Activated gamma-delta T cell treated with anti-CD3 and anti-CD28 coated beads, Interleukin-2, amount 50 U/mL, for 16 hours (primary cell): ENCODE results near the gene TPSD1.
"Not testable (repeated sequence)": the region's sequence is repeated elsewhere in the genome, so short reads cannot be mapped to it uniquely, and the experiment has no call there.

Experiments
- DNase-seq: peaks from one replicate; pipeline ENCODE4 v3.0.0-alpha.2; 2020; ENCODE audit warnings: low read depth

The TPSD1 gene

GRCh38 chr16:1282324-1282973 lies 26.6 kb downstream of the TPSD1 start:
- no peak for DNase-seq

DNA sequence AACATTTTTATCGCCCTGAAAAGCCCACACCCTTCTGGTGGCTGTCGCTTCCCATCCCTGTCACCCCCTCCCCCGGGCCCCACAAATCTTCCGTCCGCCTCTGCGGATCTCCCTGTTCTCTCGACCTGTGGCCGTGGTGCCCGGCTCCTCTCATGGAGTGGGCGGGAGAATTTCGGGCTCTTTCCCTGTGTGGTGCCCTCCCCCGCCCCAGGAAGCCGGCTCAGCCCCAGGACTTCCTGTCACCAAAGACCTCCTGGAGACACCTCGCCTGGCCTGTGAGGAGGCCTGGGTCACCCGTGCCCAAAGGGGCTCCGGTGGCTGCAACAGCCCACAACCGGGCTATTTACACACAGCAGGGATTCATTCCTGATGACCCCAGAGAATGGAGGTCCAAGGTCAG lies 27.4 kb downstream of the TPSD1 start:
- DNase-seq: no peak

- no peak for DNase-seq
Observed at GRCh38 chr16:1283996-1284616, 28.2 kb downstream of the TPSD1 start.

DNA sequence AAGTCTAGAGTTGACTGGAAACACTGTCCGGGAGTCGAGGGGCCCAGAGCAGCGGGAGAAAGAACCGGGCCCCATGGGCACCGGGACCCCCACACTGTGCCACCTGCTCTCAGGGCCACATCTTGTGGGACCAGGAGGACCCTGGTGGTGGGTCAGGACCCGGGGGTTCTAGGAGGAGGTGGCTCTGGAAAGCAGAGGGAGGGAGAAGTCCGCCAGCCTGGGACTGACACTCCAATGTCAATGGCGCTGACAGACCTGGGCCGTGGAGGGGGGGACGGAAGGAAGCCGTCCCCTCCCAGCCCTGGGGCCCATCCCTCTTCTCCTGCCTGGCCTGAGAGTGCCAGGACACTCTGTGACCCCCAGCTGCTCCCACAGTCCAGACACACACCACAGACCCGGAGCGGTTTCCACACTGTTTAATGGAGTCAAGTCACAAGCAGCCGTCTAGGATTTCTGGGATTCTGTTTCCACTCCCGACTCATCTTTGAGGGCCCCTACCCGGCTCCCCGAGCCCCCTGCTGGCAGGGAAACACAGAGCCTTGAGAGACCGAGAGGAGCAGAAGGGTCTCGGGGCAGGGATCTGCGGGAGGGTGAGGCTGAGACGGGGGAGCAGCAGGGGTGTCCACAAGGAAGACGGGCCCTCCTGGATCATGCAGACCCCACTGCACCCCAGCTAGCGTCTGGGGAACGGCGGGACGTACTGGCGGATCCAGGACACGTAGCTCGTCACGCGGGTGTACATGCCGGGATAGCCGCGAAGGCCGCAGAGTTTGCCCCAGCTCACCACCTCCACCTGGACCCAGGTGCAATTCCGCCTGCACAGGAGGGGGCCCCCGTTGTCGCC lies 30.0 kb downstream of the TPSD1 start:
- DNase-seq: no peak

DNA sequence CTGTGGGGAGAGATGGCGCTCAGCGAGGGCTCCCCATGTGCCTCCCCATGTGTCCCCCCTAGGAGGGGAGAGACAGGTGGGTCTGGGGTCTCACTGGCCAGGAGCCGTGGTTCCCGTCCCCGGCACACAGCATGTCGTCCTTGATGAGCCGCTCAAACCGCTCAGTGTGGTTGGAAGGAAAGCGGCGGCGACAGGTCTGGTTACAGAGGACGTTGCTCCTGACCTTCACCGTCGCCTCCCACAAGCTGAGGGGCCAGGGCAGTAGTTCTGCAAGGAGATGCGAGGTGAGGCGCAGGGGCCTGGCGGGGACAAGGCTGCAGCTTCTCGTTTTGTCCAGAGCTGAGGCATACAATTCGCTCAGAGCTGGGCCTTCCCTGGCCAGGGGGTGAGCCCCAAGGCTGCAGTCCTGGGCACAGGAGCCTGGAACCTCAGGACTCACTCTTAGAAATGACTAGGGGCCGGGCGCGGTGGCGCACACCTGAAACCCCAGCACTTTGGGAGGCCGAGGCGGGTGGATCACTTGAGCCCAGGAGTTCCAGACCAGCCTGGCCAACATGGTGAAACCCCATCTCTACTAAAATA lies 30.7 kb downstream of the TPSD1 start:
- no peak for DNase-seq

GRCh38 chr16:1287982-1288670 lies 32.3 kb downstream of the TPSD1 start:
- DNase-seq: no peak

- no peak for DNase-seq
Observed at GRCh38 chr16:1288813-1289476, 33.1 kb downstream of the TPSD1 start.

- DNase-seq: no peak
Observed at GRCh38 chr16:1289477-1289866, 33.6 kb downstream of the TPSD1 start.

- DNase-seq: no peak
Observed at GRCh38 chr16:1290063-1290501, 34.2 kb downstream of the TPSD1 start.

- no peak for DNase-seq
Observed at GRCh38 chr16:1290860-1291575, 35.1 kb downstream of the TPSD1 start.

DNA sequence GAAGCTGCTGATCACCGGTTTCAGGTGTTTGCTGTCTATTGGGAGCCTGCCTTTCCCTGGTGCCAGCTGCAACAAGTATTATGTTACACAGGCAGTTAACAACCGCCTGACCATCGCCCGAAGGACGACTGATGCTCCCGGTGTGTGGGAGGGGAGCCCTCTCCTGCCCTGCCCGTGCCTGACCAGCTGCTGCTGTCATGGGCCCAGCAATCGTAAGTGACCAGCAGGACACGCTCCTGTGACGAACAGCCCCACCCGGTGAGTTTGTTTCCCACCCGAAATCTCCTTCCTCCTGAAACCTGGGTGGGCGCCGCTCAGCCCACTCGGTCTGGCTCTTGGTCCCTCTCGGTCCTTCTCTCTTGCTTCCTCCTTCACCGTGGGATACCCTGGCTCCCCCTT lies 35.7 kb downstream of the TPSD1 start:
- DNase-seq: no peak

DNA sequence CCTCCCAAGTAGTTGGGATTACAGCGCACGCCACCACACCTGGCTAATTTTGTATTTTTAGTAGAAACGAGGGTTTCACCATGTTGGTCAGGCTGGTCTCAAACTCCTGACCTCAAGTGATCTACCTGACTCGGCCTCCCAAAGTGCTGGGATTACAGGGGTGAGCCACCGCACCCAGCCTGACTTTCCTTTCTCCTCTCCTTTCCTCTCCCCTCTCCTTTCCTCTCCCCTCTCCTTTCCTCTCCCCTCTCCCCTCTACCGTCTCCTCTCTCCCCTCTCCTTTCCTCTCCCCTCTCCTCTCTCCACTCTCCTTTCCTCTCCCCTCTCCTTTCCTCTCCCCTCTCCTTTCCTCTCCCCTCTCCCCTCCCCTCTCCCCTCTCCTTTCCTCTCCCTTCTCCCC lies 36.3 kb downstream of the TPSD1 start:
- DNase-seq: not testable (repeated sequence)

GRCh38 chr16:1292808-1293207 lies 36.9 kb downstream of the TPSD1 start:
- not testable (repeated sequence) for DNase-seq

DNA sequence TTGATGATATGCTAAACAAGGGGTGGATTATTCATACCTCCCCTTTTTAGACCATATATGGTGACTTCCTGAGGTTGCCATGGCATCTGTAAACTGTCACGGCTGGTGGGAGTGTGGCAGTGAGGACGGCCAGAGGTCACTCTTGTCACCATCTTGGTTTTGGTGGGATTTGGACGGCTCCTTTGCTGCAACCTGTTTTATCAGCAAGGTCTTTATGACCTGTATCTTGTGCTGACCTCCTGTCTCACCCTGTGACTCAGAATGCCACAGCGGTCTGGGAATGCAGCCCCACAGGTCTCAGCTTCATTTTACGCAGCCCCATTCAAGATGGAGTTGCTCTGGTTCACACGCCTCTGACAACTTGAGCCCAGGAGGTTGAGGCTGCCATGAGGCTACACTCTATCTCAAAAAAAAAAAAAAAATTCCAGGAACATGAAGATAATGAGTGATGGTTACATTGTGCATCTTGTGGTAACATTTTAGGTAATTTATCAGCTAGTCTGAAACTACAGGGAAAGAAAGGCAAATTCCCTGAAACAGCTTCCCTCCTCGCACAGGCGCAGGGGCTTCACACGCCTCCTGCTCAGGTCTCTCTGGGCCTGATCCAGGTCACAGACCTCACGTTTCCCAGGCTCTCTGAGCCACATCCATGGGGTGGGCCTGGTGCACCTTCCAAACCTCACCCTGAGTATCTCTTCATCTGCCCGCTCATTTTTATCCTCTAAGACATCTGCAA lies 38.2 kb downstream of the TPSD1 start:
- no peak for DNase-seq

- DNase-seq: no peak
Observed at GRCh38 chr16:1295465-1295864, 39.6 kb downstream of the TPSD1 start.

- not testable (repeated sequence) for DNase-seq
Observed at GRCh38 chr16:1296688-1297017, 40.8 kb downstream of the TPSD1 start.

DNA sequence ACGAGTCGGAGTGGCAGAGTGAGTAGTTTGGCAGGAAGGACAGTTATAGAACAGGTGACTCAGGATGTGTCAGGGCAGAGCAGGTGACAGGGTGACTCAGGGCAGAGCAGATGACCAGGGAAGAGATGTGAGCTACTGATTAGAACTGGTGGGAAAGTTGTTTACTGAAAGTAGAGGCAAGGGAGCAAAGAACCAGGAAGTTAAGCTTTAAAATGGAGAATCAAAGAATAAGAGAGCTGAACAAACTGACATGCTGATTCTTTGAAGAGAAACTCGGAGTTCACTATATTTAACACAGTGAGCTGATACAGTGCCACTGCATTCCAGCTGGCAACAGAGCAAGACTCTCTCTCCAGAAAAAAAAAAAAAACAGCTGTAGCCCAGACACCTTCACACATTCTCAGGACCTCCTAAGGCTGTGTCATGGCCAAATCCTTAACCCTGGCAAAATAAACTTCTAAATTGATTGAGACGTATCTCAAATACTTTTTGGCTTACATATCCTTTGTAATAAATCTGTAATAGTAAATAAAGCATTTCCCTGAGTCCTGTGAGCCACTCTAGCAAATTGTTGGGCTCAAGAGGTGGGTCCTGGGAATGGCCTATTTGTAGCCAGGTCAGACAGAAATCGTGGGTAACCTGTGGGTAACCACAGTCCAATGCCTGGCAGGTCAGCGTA lies 41.3 kb downstream of the TPSD1 start:
- DNase-seq: no peak

GRCh38 chr16:1298406-1298805 lies 42.5 kb downstream of the TPSD1 start:
- DNase-seq: no peak

DNA sequence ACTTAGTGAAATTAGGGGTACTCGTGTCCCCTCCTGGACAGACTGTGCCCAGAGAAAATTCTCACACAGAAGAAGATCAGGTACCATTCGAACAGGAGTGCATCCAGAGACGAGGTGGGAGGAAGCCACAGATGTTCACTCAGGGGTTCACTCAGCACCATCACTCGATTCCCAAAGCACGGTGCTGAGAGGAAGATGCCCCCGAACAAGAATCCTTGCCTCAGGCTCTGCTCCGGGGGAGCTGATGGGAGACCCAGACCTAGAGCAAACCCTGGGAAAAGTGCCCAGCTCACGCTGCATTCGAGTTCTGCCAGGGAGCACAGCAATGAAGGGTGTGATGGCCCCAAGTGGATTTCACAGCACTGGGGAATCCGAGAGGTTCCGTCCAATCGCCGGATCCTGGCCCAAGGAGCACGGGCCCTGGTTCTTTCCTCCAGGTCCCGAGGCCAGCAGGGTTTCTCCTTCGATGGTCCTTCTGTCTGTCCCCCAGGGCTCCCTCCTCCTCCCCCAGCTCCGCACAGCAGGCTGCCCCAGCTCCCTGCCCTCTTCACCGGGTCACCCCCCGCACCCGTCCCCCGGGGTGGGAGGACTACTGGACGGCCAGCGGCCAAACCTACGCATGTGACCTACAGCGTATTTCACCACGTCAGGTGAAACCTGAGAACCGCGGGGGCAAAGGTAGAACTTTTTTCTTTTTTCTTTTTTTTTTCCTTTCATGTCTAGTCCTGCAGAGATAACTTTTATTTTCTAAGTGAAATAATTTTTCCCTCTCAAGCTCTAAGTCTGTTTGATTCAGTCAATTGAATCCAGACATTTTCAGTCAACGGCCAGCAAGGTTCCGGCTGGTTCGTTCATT lies 43.4 kb downstream of the TPSD1 start:
- DNase-seq: no peak
